ENCODE measurements around the gene C15orf62.

GRCh38 chr15:40789119-40789518 is 19.3 kb downstream of the C15orf62 start:
- TF ChIP-seq POLR2A (IDR thresholded peaks at IDR 0.05) (no peak), CTCF (IDR thresholded peaks at IDR 0.05) (no peak), EP300 (IDR thresholded peaks at IDR 0.05) (no peak)

All from tibial nerve (tissue), 4 donors.